Measurements from ENCODE around the gene CABCOCO1.

DNA sequence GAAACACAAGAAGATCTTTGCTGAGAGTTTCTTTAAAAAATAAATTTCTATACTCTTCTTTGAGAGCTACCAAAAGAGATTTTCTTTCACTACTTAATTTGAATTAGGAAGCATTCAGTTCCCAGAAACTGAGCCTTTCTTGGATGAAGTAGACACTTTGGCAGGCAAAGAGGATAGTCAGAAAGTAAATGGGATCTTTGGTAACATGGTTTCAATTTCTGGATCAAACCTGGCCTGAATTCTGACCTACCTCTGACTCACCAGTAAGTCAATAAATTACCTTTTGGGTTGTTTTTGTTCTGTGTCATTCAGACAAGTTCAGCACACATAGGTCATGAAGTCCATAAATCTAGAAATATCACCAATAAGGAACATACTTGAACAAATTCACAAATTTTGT, 26.8 kb upstream of the CABCOCO1 start:
- TF ChIP-seq, protein P1, sequence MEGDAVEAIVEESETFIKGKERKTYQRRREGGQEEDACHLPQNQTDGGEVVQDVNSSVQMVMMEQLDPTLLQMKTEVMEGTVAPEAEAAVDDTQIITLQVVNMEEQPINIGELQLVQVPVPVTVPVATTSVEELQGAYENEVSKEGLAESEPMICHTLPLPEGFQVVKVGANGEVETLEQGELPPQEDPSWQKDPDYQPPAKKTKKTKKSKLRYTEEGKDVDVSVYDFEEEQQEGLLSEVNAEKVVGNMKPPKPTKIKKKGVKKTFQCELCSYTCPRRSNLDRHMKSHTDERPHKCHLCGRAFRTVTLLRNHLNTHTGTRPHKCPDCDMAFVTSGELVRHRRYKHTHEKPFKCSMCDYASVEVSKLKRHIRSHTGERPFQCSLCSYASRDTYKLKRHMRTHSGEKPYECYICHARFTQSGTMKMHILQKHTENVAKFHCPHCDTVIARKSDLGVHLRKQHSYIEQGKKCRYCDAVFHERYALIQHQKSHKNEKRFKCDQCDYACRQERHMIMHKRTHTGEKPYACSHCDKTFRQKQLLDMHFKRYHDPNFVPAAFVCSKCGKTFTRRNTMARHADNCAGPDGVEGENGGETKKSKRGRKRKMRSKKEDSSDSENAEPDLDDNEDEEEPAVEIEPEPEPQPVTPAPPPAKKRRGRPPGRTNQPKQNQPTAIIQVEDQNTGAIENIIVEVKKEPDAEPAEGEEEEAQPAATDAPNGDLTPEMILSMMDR (IDR thresholded peaks at IDR 0.05; ENCODE audit: borderline replicate concordance, extremely low read depth, low read length, poor library complexity, severe bottlenecking) = no peak
- no peak for TF ChIP-seq EZH2 (IDR thresholded peaks at IDR 0.05; ENCODE audit: borderline replicate concordance, low read depth, low read length, severe bottlenecking)

Measured in DND-41 (cell line).